Left lung (tissue), 10 donors: ENCODE results near the gene EEIG2. TPM values are rescaled to one million over a fixed set of nuclear protein-coding genes. Genes with fewer than 3 reads are reported as not detected.
"Not testable (repeated sequence)": the region's sequence is repeated elsewhere in the genome, so short reads cannot be mapped to it uniquely, and the experiment has no call there.

Source experiments
- ATAC-seq: fragments of 200-7000 bp; cut with Tn5 transposase; one replicate; pipeline ENCODE4 v1.9.1; 2020; ENCODE audit warnings: moderate library complexity
- DNase-seq, 4 donors: peaks; one replicate each; pipeline ENCODE4 v3.0.0-alpha.2; 2013 to 2020
- H3K27ac ChIP-seq, 2 donors: fragments of 200-600 bp; sonication (generic) in 1 of 2; one replicate each; pipeline versions ENCODE4 v1.5.0 to v1.8.0; 2020 to 2021
- H3K27me3 ChIP-seq, 2 donors: fragments of 200-600 bp; sonication (generic) in 1 of 2; one replicate each; pipeline versions ENCODE4 v1.5.0 to v1.8.0; 2020 to 2021
- H3K36me3 ChIP-seq, 2 donors: fragments of 200-600 bp; sonication (generic) in 1 of 2; one replicate each; pipeline versions ENCODE4 v1.5.0 to v1.8.0; 2020 to 2021
- H3K4me1 ChIP-seq, 2 donors: fragments of 200-600 bp; one replicate each; pipeline ENCODE4 v1.8.0; 2021
- H3K4me3 ChIP-seq, 2 donors: fragments of 200-600 bp; sonication (generic) in 1 of 2; one replicate each; pipeline versions ENCODE4 v1.5.0 to v1.8.0; 2020 to 2021; ENCODE audit warnings: mild to moderate bottlenecking in 1 of 2
- H3K9me3 ChIP-seq, 2 donors: fragments of 200-600 bp; sonication (generic) in 1 of 2; one replicate each; pipeline versions ENCODE4 v1.5.0 to v1.8.0; 2020 to 2021
- intact Hi-C, 2 donors: fragments of 100-400 bp; cut with DNase I; formaldehyde crosslinking; loops; one replicate each; pipeline versions ENCODE4 v1.11.2 to v1.14.2; 2022
- polyA plus RNA-seq, 6 donors: library from polyadenylated mRNA; unstranded; fragments of 120-200 nt; gene quantifications; one replicate each; pipeline ENCODE4 v1.2.1, GENCODE V29; 2013; ENCODE audit not compliant: insufficient read length in 6 of 6
- total RNA-seq, 2 donors: library from RNA; stranded (reverse); fragmentation: NEBNext Ultra II Directional; extraction: Animal tissue kit (Norgen Biotek cat#: 25700); gene quantifications; one replicate each; pipeline ENCODE4 v1.2.1, GENCODE V29; 2021
- TF ChIP-seq, protein P1 (sequence below), 2 donors: fragments of 200-600 bp; sonication (generic) in 1 of 2; IDR thresholded peaks; one replicate each; pipeline versions ENCODE4 v1.5.0 to v1.8.0; 2021; ENCODE audit warnings: antibody characterized with exemption in 2 of 2
- donor health status: DM: no; HTN: yes; CAD: no.
- donor health status: DM: no; HTN: no; CAD: no.

EEIG2 gene
- total and polyA plus RNA-seq, 8 donors = 16.4 to 34.8 (median 31.3) TPM

GRCh38 chr1:108537976-108538375 is 21.9 kb upstream of the EEIG2 start:
- intact Hi-C loops = no loop called here
- DNase-seq = no peak
- H3K4me1 ChIP-seq = no peaks in the 10 kb centered on the region

GRCh38 chr1:108540977-108541376 is 18.9 kb upstream of the EEIG2 start:
- TF ChIP-seq, protein P1, sequence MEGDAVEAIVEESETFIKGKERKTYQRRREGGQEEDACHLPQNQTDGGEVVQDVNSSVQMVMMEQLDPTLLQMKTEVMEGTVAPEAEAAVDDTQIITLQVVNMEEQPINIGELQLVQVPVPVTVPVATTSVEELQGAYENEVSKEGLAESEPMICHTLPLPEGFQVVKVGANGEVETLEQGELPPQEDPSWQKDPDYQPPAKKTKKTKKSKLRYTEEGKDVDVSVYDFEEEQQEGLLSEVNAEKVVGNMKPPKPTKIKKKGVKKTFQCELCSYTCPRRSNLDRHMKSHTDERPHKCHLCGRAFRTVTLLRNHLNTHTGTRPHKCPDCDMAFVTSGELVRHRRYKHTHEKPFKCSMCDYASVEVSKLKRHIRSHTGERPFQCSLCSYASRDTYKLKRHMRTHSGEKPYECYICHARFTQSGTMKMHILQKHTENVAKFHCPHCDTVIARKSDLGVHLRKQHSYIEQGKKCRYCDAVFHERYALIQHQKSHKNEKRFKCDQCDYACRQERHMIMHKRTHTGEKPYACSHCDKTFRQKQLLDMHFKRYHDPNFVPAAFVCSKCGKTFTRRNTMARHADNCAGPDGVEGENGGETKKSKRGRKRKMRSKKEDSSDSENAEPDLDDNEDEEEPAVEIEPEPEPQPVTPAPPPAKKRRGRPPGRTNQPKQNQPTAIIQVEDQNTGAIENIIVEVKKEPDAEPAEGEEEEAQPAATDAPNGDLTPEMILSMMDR (IDR thresholded peaks at IDR 0.05) = no peak
- Histone ChIP-seq H3K4me3 (no peak overlapping the region), H3K4me1 (no peaks in the 10 kb centered on the region), H3K27me3 (no peaks in the 10 kb centered on the region), H3K27ac (no peak overlapping the region), H3K9me3 (no peaks in the 10 kb centered on the region), H3K36me3 (no peaks in the 10 kb centered on the region)
- intact Hi-C loops = no loop called here
- no peak for ATAC-seq
- DNase-seq = no peak

More at GRCh38 chr1:108537976-108538375, 21.9 kb upstream of the EEIG2 start:
- TF ChIP-seq, protein P1 (IDR thresholded peaks at IDR 0.05) = no peak
- Histone ChIP-seq H3K4me3 (no peak overlapping the region), H3K9me3 (no peaks in the 10 kb centered on the region), H3K27me3 (no peaks in the 10 kb centered on the region), H3K27ac (no peak overlapping the region), H3K36me3 (no peaks in the 10 kb centered on the region)
- ATAC-seq = no peak

DNA sequence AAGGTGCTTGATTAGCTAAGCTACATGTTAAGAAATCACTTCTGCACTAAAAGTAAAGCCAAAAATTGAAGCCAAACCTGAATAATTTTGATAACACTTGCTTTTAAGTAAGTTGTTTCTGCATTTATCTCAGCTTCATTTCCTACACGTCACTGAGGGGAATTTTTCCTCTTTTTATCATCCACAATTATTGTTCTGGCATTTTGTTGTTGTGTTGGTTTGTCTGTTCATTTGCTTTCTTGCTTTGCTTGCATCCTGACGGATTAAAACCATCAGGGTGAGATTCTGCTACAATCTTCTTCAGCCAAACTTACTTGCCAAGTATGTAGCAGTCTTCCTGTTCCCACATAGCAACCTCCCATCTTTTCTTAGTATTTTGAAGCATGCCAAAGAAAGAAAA is 18.0 kb upstream of the EEIG2 start:
- Histone ChIP-seq H3K27me3 (no peaks in the 10 kb centered on the region), H3K9me3 (no peaks in the 10 kb centered on the region), H3K36me3 (no peaks in the 10 kb centered on the region), H3K4me1 (no peaks in the 10 kb centered on the region), H3K27ac (no peak overlapping the region), H3K4me3 (no peak overlapping the region)
- DNase-seq = no peak
- no peak for ATAC-seq
- TF ChIP-seq, protein P1 (IDR thresholded peaks at IDR 0.05) = no peak
- intact Hi-C loops = no loop called here

DNA sequence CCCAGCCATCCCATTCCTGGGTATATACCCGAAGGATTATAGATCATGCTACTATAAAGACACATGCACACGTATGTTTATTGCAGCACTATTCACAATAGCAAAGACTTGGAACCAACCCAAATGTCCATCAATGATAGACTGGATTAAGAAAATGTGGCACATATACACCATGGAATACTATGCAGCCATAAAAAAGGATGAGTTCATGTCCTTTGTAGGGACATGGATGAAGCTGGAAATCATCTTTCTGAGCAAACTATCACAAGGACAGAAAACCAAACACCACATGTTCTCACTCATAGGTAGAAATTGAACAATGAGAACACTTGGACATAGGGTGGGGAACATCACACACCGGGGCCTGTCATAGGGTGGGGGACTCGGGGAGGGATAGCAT is 12.4 kb upstream of the EEIG2 start:
- H3K27ac ChIP-seq, ATAC-seq, H3K27me3 ChIP-seq, H3K9me3 ChIP-seq, DNase-seq, intact Hi-C loops, H3K4me1 ChIP-seq, H3K36me3 ChIP-seq, H3K4me3 ChIP-seq: not testable (repeated sequence)

- no peak overlapping the region for H3K27ac ChIP-seq
- intact Hi-C loops = no loop called here
- no peaks in the 10 kb centered on the region for H3K9me3 ChIP-seq
- DNase-seq (no peak), ATAC-seq (peak; percentile 36)
- H3K4me1 ChIP-seq = no peaks in the 10 kb centered on the region
- TF ChIP-seq, protein P1 (IDR thresholded peaks at IDR 0.05) = no peak
- H3K27me3 ChIP-seq = no peaks in the 10 kb centered on the region
- no peaks in the 10 kb centered on the region for H3K36me3 ChIP-seq
- no peak overlapping the region for H3K4me3 ChIP-seq
Measured at GRCh38 chr1:108551137-108551862, 8.6 kb upstream of the EEIG2 start.

DNA sequence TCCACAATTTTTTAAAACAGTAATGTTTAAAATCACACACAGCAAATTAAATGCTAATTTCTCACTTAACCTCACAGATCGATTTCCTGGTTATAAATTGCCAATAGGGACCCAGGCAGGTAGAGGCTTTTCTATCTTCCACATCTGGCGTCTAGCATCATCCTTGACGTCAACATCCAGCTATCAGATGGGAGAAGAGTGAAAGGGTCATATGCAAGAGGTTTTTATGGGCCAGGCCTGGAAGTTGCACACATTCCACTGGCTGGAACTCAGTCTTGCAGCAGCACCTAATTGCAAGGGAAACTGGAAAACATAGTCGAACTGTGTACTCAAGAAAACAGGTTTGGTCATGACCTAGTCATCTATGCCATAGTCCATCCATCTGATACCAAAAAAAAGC is 6.0 kb upstream of the EEIG2 start:
- Histone ChIP-seq H3K9me3 (no peaks in the 10 kb centered on the region), H3K27me3 (no peaks in the 10 kb centered on the region), H3K36me3 (no peaks in the 10 kb centered on the region), H3K4me3 (no peak overlapping the region), H3K4me1 (peaks cover 0 to 9% of the 10 kb centered on the region in 2 donors), H3K27ac (no peak overlapping the region)
- intact Hi-C loops = no loop called here
- ATAC-seq (no peak), DNase-seq (no peak)
- TF ChIP-seq, protein P1 (IDR thresholded peaks at IDR 0.05) = no peak
